Smooth muscle cell (in vitro differentiated cells): ENCODE data around the gene NT5E. TPM values are rescaled to one million over a fixed set of nuclear protein-coding genes. Genes with fewer than 3 reads are reported as not detected.

Source experiments
- DNase-seq: peaks from one replicate; lab custom pipeline; 2025; ENCODE audit not compliant: unreplicated experiment; lab: John Stamatoyannopoulos, UW
- H2AFZ ChIP-seq: fragments of 200-600 bp; sonication (generic); 2 replicates; pipeline ENCODE4 v1.6.0; 2016; ENCODE audit warnings: antibody characterized with exemption, low read depth, mild to moderate bottlenecking
- H3F3A ChIP-seq: fragments of 200-600 bp; sonication (generic); 2 replicates; pipeline ENCODE4 v1.6.0; 2017; ENCODE audit warnings: antibody characterized with exemption, low read depth
- H3K27ac ChIP-seq: fragments of 200-600 bp; sonication (generic); 2 replicates; pipeline ENCODE4 v1.5.1; 2016; ENCODE audit warnings: low read depth, mild to moderate bottlenecking
- H3K27me3 ChIP-seq: fragments of 200-600 bp; sonication (generic); 2 replicates; pipeline ENCODE4 v1.6.1; 2016; ENCODE audit warnings: low read depth, mild to moderate bottlenecking
- H3K36me3 ChIP-seq: fragments of 200-600 bp; sonication (generic); 2 replicates; pipeline ENCODE4 v1.5.1; 2016; ENCODE audit warnings: low read depth
- H3K4me1 ChIP-seq: fragments of 200-600 bp; sonication (generic); 2 replicates; pipeline ENCODE4 v1.5.1; 2016; ENCODE audit warnings: low read depth
- H3K4me2 ChIP-seq: fragments of 200-600 bp; sonication (generic); 2 replicates; pipeline ENCODE4 v1.6.0; 2016; ENCODE audit warnings: mild to moderate bottlenecking
- H3K4me3 ChIP-seq: fragments of 200-600 bp; sonication (generic); 2 replicates; pipeline ENCODE4 v1.5.1; 2016; ENCODE audit warnings: mild to moderate bottlenecking
- H3K79me2 ChIP-seq: fragments of 200-600 bp; sonication (generic); 2 replicates; pipeline ENCODE4 v1.6.0; 2016; ENCODE audit warnings: low read depth, mild to moderate bottlenecking
- H3K9ac ChIP-seq: fragments of 200-600 bp; sonication (generic); 2 replicates; pipeline ENCODE4 v1.6.0; 2016; ENCODE audit warnings: low read depth
- H3K9me3 ChIP-seq: fragments of 200-600 bp; sonication (generic); replicated peaks from 2 replicates; pipeline ENCODE4 v1.5.1; 2016; ENCODE audit warnings: low read depth
- H4K20me1 ChIP-seq: fragments of 200-600 bp; sonication (generic); 2 replicates; pipeline ENCODE4 v1.6.0; 2016; ENCODE audit warnings: low read depth
- WGBS: methylation state at CpG from one replicate; pipeline ENCODE4 v1.1.7; 2016; ENCODE audit warnings: low lambda C conversion rate; 5-methylcytosine and 5-hydroxymethylcytosine counted together
- polyA plus RNA-seq: library from polyadenylated mRNA; unstranded; fragments of >200 nt; fragmentation: Nextera tagmentation; extraction: Ambion mirVana; gene quantifications from 2 replicates; pipeline ENCODE4 v1.2.1, GENCODE V29; 2016
- total RNA-seq: library from RNA; depleted of rRNA; stranded (reverse); fragments of >200 nt; gene quantifications from 2 replicates; pipeline ENCODE4 v1.2.3, GENCODE V29; 2014
- TF ChIP-seq, protein P1 (sequence below): fragments of 200-600 bp; sonication (generic); IDR thresholded peaks from 2 replicates; pipeline ENCODE4 v1.5.1; 2017; ENCODE audit warnings: borderline replicate concordance, mild to moderate bottlenecking, antibody characterized with exemption; ENCODE audit not compliant: insufficient read depth, poor library complexity, severe bottlenecking

NT5E gene
- total and polyA plus RNA-seq, 2 experiments from 2014 or later = 88.6 to 124 TPM

DNA sequence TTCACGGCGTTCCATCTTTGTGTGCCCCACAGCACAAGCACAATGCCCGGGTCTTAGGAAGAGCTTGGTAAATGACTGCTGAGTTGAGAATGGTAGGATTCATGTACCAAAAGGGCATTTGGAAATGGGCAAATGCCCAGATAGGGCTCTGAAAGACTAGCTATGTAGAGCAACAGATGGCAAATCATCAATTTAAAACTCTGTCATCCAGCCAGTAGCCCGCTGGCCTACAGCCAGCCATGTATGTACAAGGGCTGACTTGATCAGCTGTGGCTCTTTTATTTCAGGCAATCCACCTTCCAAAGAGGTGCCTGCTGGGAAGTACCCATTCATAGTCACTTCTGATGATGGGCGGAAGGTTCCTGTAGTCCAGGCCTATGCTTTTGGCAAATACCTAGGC is 35.1 kb downstream of the NT5E start:
- Histone ChIP-seq H2AFZ (no peak overlapping the region), H3K4me2 (no peak overlapping the region), H3K27me3 (no peaks in the 10 kb centered on the region), H3F3A (no peaks in the 10 kb centered on the region), H3K4me1 (no peaks in the 10 kb centered on the region), H3K4me3 (no peak overlapping the region), H4K20me1 (no peaks in the 10 kb centered on the region), H3K9me3 (no peaks in the 10 kb centered on the region), H3K79me2 (no peaks in the 10 kb centered on the region), H3K36me3 (no peaks in the 10 kb centered on the region), H3K27ac (no peak overlapping the region), H3K9ac (no peak overlapping the region)
- TF ChIP-seq, protein P1, sequence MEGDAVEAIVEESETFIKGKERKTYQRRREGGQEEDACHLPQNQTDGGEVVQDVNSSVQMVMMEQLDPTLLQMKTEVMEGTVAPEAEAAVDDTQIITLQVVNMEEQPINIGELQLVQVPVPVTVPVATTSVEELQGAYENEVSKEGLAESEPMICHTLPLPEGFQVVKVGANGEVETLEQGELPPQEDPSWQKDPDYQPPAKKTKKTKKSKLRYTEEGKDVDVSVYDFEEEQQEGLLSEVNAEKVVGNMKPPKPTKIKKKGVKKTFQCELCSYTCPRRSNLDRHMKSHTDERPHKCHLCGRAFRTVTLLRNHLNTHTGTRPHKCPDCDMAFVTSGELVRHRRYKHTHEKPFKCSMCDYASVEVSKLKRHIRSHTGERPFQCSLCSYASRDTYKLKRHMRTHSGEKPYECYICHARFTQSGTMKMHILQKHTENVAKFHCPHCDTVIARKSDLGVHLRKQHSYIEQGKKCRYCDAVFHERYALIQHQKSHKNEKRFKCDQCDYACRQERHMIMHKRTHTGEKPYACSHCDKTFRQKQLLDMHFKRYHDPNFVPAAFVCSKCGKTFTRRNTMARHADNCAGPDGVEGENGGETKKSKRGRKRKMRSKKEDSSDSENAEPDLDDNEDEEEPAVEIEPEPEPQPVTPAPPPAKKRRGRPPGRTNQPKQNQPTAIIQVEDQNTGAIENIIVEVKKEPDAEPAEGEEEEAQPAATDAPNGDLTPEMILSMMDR = no peak
- WGBS = 99% methylated on average over 5 of the region's 5 CpGs
- DNase-seq = no peak

DNA sequence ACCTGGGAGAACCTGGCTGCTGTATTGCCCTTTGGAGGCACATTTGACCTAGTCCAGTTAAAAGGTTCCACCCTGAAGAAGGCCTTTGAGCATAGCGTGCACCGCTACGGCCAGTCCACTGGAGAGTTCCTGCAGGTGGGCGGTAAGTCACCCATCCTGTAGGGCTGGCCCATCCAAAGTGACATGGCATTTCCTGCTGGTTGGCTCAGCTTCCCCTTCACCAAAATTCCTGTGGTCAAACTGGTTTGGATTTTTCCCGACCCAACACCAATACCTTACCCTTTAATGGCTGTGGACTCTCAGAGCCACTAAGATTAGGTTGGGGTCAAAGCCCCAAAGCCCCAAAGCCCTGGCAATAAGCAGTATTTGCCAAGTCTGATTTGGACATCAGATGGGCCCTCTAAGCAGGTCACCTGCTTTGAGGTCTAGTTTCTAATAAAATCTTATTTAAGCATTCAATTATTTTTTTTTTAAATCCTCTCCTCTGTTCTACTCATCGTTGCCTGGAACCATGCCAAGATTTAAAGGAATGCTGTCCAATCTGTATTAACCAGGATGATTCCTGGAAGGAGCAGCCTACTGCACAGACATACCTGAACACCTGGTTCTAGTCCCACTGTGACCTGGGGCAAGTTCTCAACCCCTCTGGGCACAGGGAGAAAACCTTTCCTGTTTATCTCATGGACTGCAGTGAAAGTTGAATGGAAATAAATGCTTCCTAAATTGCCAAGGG is 40.8 kb downstream of the NT5E start:
- DNase-seq = no peak
- no peaks in the 10 kb centered on the region for H3K4me1 ChIP-seq
- H3K9ac ChIP-seq = no peak overlapping the region
- no peak overlapping the region for H2AFZ ChIP-seq
- TF ChIP-seq, protein P1 = no peak
- 80% methylated on average over 6 of the region's 6 CpGs for WGBS
- H4K20me1 ChIP-seq = no peaks in the 10 kb centered on the region
- H3K27ac ChIP-seq = no peak overlapping the region
- H3K4me3 ChIP-seq = no peak overlapping the region
- no peaks in the 10 kb centered on the region for H3F3A ChIP-seq
- H3K27me3 ChIP-seq = no peaks in the 10 kb centered on the region
- H3K4me2 ChIP-seq = no peak overlapping the region
- peaks cover 6% of the 10 kb centered on the region for H3K36me3 ChIP-seq
- no peaks in the 10 kb centered on the region for H3K79me2 ChIP-seq
- H3K9me3 ChIP-seq = no peaks in the 10 kb centered on the region

DNA sequence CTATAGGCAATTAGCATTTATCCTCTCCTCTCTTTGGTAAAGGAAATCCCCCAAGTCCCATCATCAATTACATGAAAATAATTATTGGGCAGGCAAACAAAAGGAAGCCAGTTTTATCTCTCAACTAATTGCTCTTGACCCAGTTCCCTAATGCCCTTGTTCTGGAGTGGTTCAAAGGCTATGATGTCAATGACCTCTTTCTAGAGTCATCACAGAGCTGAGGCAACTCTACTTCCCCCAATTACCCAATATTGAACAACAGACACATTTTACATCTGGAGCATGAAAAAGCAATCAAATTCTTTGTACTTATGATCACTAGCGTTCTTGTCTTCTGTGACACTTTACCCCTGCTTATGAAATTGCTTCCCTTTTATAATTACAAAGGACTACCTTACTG is 43.5 kb downstream of the NT5E start:
- Histone ChIP-seq H4K20me1 (no peaks in the 10 kb centered on the region), H3K36me3 (peaks cover 6% of the 10 kb centered on the region), H2AFZ (no peak overlapping the region), H3K79me2 (no peaks in the 10 kb centered on the region), H3K27ac (no peak overlapping the region), H3K4me2 (no peak overlapping the region), H3K4me1 (no peaks in the 10 kb centered on the region), H3K4me3 (no peak overlapping the region), H3K9ac (no peak overlapping the region), H3F3A (no peaks in the 10 kb centered on the region), H3K27me3 (no peaks in the 10 kb centered on the region), H3K9me3 (no peaks in the 10 kb centered on the region)
- TF ChIP-seq, protein P1 = no peak
- WGBS = 97% methylated on average over 1 of the region's 1 CpG
- no peak for DNase-seq
